ENCODE results near the gene KRT14.
"Not testable (repeated sequence)": the region's sequence is repeated elsewhere in the genome, so short reads cannot be mapped to it uniquely, and the experiment has no call there.

The KRT14 gene

GRCh38 chr17:41586863-41587495, at the start of gene KRT14:
Gene KRT14 (minus strand): TSS chr17:41586895. CDS start chr17:41586834, 61 bp downstream.
- ATAC-seq = no peak
- H3K4me1 Mint-ChIP-seq = no peaks in the 10 kb centered on the region

GRCh38 chr17:41635121-41636097, 48.7 kb upstream of the KRT14 start:
- H3K9me3 Mint-ChIP-seq = no peaks in the 10 kb centered on the region

More at GRCh38 chr17:41586863-41587495, at the start of gene KRT14:
- peaks cover 36% of the 10 kb centered on the region for H3K27me3 Mint-ChIP-seq
- H3K4me3 Mint-ChIP-seq = no peak within 1 kb of the TSS
- DNase-seq = no peak
- H3K27ac Mint-ChIP-seq = peak within 1 kb of the TSS in 1 of 2 donors; percentile 28
- H3K9me3 Mint-ChIP-seq = no peaks in the 10 kb centered on the region

GRCh38 chr17:41634639-41635038, 47.9 kb upstream of the KRT14 start:
- DNase-seq (no peak), ATAC-seq (peak; percentile 36)
- Mint-ChIP-seq H3K9me3 (no peaks in the 10 kb centered on the region), H3K4me3 (no peak overlapping the region), H3K4me1 (no peaks in the 10 kb centered on the region), H3K27me3 (peaks cover 8% of the 10 kb centered on the region), H3K27ac (no peak overlapping the region)

More at GRCh38 chr17:41635121-41636097, 48.7 kb upstream of the KRT14 start:
- Mint-ChIP-seq H3K27ac (no peak overlapping the region), H3K4me1 (no peaks in the 10 kb centered on the region), H3K27me3 (peaks cover 8% of the 10 kb centered on the region), H3K4me3 (no peak overlapping the region)
- no peak for DNase-seq
- ATAC-seq = no peak

GRCh38 chr17:41633556-41634199, 47.0 kb upstream of the KRT14 start:
- H3K4me1 Mint-ChIP-seq = no peaks in the 10 kb centered on the region
- H3K9me3 Mint-ChIP-seq = no peaks in the 10 kb centered on the region
- DNase-seq (peak; percentile 16 to 21), ATAC-seq (peak; percentile 44)
- H3K4me3 Mint-ChIP-seq = no peak overlapping the region
- H3K27ac Mint-ChIP-seq = no peak overlapping the region
- H3K27me3 Mint-ChIP-seq = no peaks in the 10 kb centered on the region

- no peak overlapping the region for H3K27ac Mint-ChIP-seq
- no peaks in the 10 kb centered on the region for H3K9me3 Mint-ChIP-seq
- H3K4me1 Mint-ChIP-seq = no peaks in the 10 kb centered on the region
- ATAC-seq = no peak
- H3K4me3 Mint-ChIP-seq = no peak overlapping the region
- no peak for DNase-seq
- H3K27me3 Mint-ChIP-seq = no peaks in the 10 kb centered on the region
These were observed 45.9 kb upstream of the KRT14 start for GRCh38 chr17:41632482-41633105.

GRCh38 chr17:41631898-41632285, 45.2 kb upstream of the KRT14 start:
- DNase-seq (no peak), ATAC-seq (no peak)
- no peak overlapping the region for H3K4me3 Mint-ChIP-seq
- H3K9me3 Mint-ChIP-seq = no peaks in the 10 kb centered on the region
- H3K27ac Mint-ChIP-seq = no peak overlapping the region
- H3K4me1 Mint-ChIP-seq = no peaks in the 10 kb centered on the region
- no peaks in the 10 kb centered on the region for H3K27me3 Mint-ChIP-seq

- no peaks in the 10 kb centered on the region for H3K4me1 Mint-ChIP-seq
- no peak for ATAC-seq
- no peak overlapping the region for H3K4me3 Mint-ChIP-seq
These were observed 44.6 kb upstream of the KRT14 start for GRCh38 chr17:41631025-41631897.

GRCh38 chr17:41629826-41630670, 43.4 kb upstream of the KRT14 start:
- Mint-ChIP-seq H3K27ac (no peak overlapping the region), H3K27me3 (no peaks in the 10 kb centered on the region), H3K9me3 (no peaks in the 10 kb centered on the region), H3K4me1 (no peaks in the 10 kb centered on the region), H3K4me3 (no peak overlapping the region)
- DNase-seq (no peak), ATAC-seq (no peak)

More at GRCh38 chr17:41631025-41631897, 44.6 kb upstream of the KRT14 start:
- DNase-seq = no peak
- Mint-ChIP-seq H3K9me3 (no peaks in the 10 kb centered on the region), H3K27ac (no peak overlapping the region), H3K27me3 (no peaks in the 10 kb centered on the region)

- Mint-ChIP-seq H3K9me3 (no peaks in the 10 kb centered on the region), H3K27ac (no peak overlapping the region), H3K4me1 (no peaks in the 10 kb centered on the region), H3K27me3 (no peaks in the 10 kb centered on the region), H3K4me3 (no peak overlapping the region)
- no peak for DNase-seq
- no peak for ATAC-seq
These were observed 42.6 kb upstream of the KRT14 start for GRCh38 chr17:41629316-41629715.

- not testable (repeated sequence) for H3K27me3 Mint-ChIP-seq, DNase-seq, H3K9me3 Mint-ChIP-seq, ATAC-seq, H3K4me3 Mint-ChIP-seq, H3K4me1 Mint-ChIP-seq, H3K27ac Mint-ChIP-seq
These were observed 42.0 kb upstream of the KRT14 start for GRCh38 chr17:41628621-41629255.

- not testable (repeated sequence) for DNase-seq, ATAC-seq, H3K4me3 Mint-ChIP-seq, H3K27ac Mint-ChIP-seq, H3K27me3 Mint-ChIP-seq, H3K9me3 Mint-ChIP-seq, H3K4me1 Mint-ChIP-seq
These were observed 41.3 kb upstream of the KRT14 start for GRCh38 chr17:41628073-41628370.

GRCh38 chr17:41627316-41628072, 40.8 kb upstream of the KRT14 start:
- Mint-ChIP-seq H3K27me3 (no peaks in the 10 kb centered on the region), H3K4me1 (no peaks in the 10 kb centered on the region), H3K9me3 (no peaks in the 10 kb centered on the region), H3K27ac (no peak overlapping the region), H3K4me3 (no peak overlapping the region)
- ATAC-seq (no peak), DNase-seq (no peak)

GRCh38 chr17:41626914-41627295, 40.2 kb upstream of the KRT14 start:
- not testable (repeated sequence) for H3K27ac Mint-ChIP-seq, H3K4me1 Mint-ChIP-seq, ATAC-seq, DNase-seq, H3K4me3 Mint-ChIP-seq, H3K27me3 Mint-ChIP-seq, H3K9me3 Mint-ChIP-seq
